Urinary bladder (tissue), 4 donors: ENCODE results near the gene MANSC1. TPM values are rescaled to one million over a fixed set of nuclear protein-coding genes. Genes with fewer than 3 reads are reported as not detected.

Source experiments
- DNase-seq: peaks from one replicate; pipeline ENCODE4 v3.0.0-alpha.2; 2015; ENCODE audit errors: extremely low spot score
- H3K27ac ChIP-seq: one replicate; pipeline ENCODE4 v1.5.1; 2013; ENCODE audit warnings: low read depth, mild to moderate bottlenecking, moderate library complexity
- H3K36me3 ChIP-seq: one replicate; pipeline ENCODE4 v1.6.1; 2013; ENCODE audit warnings: mild to moderate bottlenecking, moderate library complexity; ENCODE audit not compliant: insufficient read depth
- H3K4me1 ChIP-seq: one replicate; pipeline ENCODE4 v1.6.1; 2013; ENCODE audit warnings: mild to moderate bottlenecking, moderate library complexity; ENCODE audit not compliant: insufficient read depth
- H3K4me3 ChIP-seq: one replicate; pipeline ENCODE4 v1.5.1; 2013; ENCODE audit warnings: low read depth, low read length
- WGBS: extraction: QIAGEN DNeasy Blood & Tissue Kit; methylation state at CpG from one replicate; pipeline ENCODE4 v1.1.7; 2013; 5-methylcytosine and 5-hydroxymethylcytosine counted together
- polyA plus RNA-seq: library from polyadenylated mRNA; stranded (reverse); fragments of 200-250 nt; gene quantifications from one replicate; pipeline ENCODE4 v1.2.3, GENCODE V29; 2013
- small RNA-seq: library from RNA; depleted of rRNA; stranded (forward); fragments of <200 nt; gene quantifications from one replicate; pipeline ENCODE3, GENCODE V24; 2014
- total RNA-seq: library from RNA; depleted of rRNA; stranded (reverse); fragments of >200 nt; gene quantifications from one replicate; pipeline ENCODE4 v1.2.3, GENCODE V29; 2014
- donor health status: healthy with polysubstance abuse.
- donor health status: healthy.

Gene MANSC1
- total and polyA plus RNA-seq, 2 donors: 6.9 to 23.4 TPM

- WGBS: 27% methylated on average over 7 of the region's 7 CpGs
- Histone ChIP-seq H3K27ac (no peak overlapping the region), H3K4me1 (no peaks in the 10 kb centered on the region), H3K36me3 (no peaks in the 10 kb centered on the region), H3K4me3 (no peak overlapping the region)
- no peak for DNase-seq
Observed at GRCh38 chr12:12282761-12283425, 67.1 kb downstream of the MANSC1 start.

DNA sequence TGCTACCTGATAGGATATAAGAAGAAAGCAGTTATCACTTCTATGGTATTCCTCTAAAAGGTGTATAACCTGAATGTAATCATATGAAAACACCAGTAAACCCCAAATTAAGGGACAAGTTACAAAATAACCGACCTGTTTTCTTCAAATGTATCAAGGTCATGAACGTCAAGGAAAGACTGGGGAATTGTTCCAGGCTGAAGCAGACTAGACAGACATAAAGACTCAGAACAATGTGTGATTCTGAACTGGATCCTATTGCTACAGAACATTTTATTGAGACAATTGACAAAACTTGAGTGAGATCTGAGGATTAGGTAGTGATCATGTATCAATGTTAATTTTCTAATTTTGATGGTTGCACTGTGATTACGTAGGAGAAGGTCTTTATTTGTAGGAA lies 67.8 kb downstream of the MANSC1 start:
- DNase-seq: no peak
- no peak overlapping the region for H3K4me3 ChIP-seq
- no peak overlapping the region for H3K27ac ChIP-seq
- H3K4me1 ChIP-seq: no peaks in the 10 kb centered on the region
- 84% methylated on average over 3 of the region's 3 CpGs for WGBS
- H3K36me3 ChIP-seq: no peaks in the 10 kb centered on the region

GRCh38 chr12:12281134-12281533 lies 68.9 kb downstream of the MANSC1 start:
- H3K27ac ChIP-seq: no peak overlapping the region
- no peaks in the 10 kb centered on the region for H3K36me3 ChIP-seq
- H3K4me3 ChIP-seq: no peak overlapping the region
- no peak for DNase-seq
- H3K4me1 ChIP-seq: no peaks in the 10 kb centered on the region
- WGBS: 94% methylated on average over 1 of the region's 1 CpG

- no peaks in the 10 kb centered on the region for H3K4me1 ChIP-seq
- no peak overlapping the region for H3K27ac ChIP-seq
- no peak for DNase-seq
- no peaks in the 10 kb centered on the region for H3K36me3 ChIP-seq
- 51% methylated on average over 4 of the region's 4 CpGs for WGBS
- no peak overlapping the region for H3K4me3 ChIP-seq
Observed at GRCh38 chr12:12278899-12279298, 71.1 kb downstream of the MANSC1 start.

Small RNA genes lying within 50 kb of the gene (small RNA-seq; reads per million reads assigned to genes)
- not detected for gene RNU6-318P

Other genes with a start within 250 kb of the MANSC1 start
- gene LRP6, start 83.2 kb downstream of the MANSC1 start, total RNA-seq: 98.3 TPM
- 15.4 TPM for gene LRP6, start 83.2 kb downstream of the MANSC1 start, polyA plus RNA-seq
- gene BORCS5, start 6.8 kb upstream of the MANSC1 start, total RNA-seq: 19.9 TPM
- 10.8 TPM for gene BORCS5, start 6.8 kb upstream of the MANSC1 start, polyA plus RNA-seq
- gene DUSP16, start 212.6 kb upstream of the MANSC1 start, total RNA-seq: 31.8 TPM
- 11.1 TPM for gene DUSP16, start 212.6 kb upstream of the MANSC1 start, polyA plus RNA-seq